Measurements from ENCODE around the gene GIMAP2.
"Not testable (repeated sequence)": the region's sequence is repeated elsewhere in the genome, so short reads cannot be mapped to it uniquely, and the experiment has no call there.

Gene GIMAP2

DNA sequence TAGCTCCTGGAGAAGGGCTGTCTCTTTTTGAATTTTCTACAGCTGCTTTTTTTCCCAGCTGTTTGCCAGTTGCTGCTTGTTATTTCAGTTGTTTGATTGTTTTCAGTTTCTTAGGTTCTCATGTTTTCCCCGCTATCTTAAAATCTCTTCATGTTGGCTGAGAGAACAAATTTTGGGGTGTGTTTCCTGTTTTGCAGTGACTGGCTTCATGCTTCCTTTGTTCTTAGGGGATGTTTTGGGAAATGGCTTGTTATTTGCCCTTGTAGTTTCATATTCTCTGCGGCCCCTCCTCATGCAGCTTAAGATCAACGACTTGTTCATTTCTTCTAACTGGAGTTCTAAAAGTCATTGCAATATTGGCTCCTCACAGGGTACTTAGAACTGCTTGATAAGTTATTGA is 8.7 kb upstream of the GIMAP2 start:
- DNase-seq (ENCODE audit: low read depth): not testable (repeated sequence)

DNA sequence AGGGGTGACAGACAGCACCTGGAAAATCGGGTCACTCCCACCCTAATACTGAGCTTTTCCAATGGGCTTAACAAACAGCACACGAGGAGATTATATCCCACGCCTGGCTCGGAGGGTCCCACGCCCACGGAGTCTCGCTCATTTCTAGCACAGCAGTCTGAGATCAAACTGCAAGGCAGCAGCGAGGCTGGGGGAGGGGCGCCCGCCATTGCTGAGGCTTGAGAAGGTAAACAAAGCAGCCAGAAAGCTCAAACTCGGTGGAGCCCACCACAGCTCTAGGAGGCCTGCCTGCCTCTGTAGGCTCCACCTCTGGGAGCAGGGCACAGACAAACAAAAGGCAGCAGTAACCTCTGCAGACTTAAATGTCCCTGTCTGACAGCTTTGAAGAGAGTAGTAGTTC is 6.9 kb upstream of the GIMAP2 start:
- not testable (repeated sequence) for DNase-seq (ENCODE audit: low read depth)

DNA sequence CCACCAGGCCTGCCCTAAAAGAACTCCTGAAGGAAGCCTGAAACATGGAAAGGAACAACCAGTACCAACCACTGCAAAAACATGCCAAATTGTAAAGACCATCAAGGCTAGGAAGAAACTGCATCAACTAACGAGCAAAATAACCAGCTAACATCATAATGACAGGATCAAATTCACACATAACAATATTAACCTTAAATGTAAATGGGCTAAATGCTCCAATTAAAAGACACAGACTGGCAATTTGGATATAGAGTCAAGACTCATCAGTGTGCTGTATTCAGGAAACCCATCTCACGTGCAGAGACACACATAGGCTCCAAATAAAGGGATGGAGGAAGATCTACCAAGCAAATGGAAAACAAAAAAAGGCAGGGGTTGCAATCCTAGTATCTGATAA is 5.1 kb upstream of the GIMAP2 start:
- not testable (repeated sequence) for DNase-seq (ENCODE audit: low read depth)

DNA sequence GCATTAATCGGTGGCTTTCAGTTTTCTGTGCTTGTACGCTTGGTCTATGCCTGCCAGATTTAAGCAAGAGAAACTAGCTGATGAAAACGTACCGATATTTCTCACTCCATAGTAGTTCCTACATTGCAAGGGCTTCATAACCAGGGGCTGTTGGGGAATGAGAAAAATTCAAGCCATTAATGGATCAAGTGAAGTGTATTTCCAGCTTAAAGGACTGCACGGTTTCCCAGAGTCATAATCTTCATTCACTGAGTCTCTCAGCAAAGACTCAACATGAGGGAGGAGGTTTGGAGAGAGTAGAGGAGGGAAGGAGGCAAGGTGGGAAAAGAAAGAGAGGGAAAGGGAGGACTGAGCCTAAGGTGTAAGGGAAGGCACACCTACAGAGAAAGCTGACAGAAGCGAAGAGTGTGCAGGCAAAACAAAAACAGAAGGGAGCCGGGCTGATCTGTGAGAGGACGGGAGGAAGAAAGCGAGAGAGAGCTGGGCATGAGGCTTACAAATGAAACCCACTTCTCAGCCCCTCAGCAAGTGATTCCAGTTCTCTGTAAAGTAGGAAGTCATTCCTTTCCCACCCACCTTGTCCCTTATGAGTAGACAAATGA is 625 bp downstream of the GIMAP2 start:
- no peak for DNase-seq (ENCODE audit: low read depth)

DNA sequence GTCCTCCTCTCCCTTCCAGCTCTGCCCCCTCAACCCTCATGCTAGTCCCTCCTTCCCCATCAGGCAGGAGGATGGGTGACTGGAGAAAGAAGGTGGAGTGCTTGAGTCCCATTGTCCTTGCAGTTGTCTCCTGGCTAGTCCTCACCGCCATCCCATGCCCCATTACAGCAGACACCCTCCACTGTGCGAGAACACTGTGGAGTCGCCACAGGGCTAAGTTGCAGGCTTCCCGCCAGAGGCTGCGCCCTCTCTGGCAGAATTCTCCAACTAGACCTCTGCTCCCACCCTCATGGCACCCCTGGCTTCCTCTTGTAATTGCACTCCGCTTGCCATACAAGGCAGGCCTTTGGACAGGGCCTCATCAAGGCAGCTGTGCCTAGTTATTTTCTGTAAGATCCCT is 3.1 kb downstream of the GIMAP2 start:
- DNase-seq (ENCODE audit: low read depth): no peak

DNA sequence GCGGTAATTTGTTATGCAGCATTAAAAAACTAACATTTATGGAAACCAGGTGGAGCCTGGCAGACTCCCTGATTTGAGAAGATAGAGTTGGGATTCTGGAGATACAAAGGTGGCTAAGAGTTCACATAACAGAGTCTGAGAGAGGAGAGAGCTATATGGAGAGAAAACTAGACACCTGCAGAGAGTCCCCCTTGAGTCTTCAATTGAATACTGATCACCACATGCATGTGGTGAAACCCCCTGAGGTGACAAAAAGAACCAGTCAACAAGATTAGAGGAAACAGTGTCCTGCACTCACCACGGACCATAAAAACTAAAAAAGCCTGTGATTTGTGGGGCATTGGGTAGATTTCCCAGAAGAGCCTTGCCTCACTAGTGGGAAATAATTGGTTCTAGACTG is 10.1 kb downstream of the GIMAP2 start:
- no peak for DNase-seq (ENCODE audit: low read depth)

DNA sequence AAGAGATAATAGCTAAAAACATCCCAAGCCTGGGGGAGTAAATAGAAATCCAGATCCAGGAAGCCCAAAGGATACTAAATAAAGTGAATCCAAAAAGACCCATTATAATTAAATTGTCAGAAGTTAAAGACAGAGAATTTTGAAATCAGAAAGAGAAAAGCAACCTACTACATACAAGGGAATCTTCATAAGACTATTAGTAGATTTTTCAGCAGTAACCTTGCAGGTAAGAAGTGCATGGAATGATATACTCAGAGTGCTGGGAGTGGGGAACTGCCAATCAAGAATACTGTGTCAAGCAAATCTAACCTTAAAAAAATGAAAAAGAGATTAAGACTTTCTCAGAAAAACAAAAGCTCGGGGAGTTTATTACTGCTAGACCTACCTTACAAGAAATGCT is 17.7 kb downstream of the GIMAP2 start:
- no peak for DNase-seq (ENCODE audit: low read depth)

DNA sequence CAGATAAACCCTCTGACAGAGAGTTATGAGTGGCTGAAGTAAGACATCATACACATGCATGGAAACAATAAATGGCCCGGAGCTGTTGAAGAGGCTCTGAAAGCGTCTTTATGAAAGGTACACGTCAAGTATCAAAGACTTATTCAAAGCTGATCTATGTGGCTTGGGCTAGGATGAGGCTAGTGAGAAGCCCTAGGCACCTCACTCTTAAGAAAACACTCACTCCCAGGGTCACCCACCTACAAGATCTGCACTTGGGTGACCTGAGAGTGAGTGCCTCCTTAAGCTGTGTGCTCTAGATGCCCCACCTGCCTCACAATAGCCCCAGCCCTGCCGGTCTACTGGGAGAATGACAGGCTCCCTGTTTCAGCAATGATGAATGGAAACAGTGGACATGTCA is 29.8 kb downstream of the GIMAP2 start:
- no peak for DNase-seq (ENCODE audit: low read depth)

DNA sequence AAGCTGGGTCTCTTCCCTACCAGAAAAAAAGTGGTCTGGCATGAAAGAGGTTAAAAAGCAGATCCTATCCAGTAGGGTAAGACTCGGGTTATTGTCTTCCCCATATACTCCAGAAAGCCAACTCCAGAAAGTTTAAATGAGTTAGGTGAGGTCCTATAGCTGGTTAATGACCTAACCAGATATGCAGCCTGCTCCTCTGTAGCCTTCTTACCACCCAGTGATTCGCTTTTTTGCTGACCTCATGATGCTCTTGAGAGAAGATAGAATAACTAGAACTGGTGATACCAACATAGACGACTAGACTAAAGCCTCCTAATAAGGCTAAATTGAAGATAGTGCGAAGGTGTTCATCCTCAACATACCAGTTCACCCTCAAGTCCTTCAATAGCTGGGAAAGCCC is 30.2 kb downstream of the GIMAP2 start:
- DNase-seq (ENCODE audit: low read depth): no peak

DNA sequence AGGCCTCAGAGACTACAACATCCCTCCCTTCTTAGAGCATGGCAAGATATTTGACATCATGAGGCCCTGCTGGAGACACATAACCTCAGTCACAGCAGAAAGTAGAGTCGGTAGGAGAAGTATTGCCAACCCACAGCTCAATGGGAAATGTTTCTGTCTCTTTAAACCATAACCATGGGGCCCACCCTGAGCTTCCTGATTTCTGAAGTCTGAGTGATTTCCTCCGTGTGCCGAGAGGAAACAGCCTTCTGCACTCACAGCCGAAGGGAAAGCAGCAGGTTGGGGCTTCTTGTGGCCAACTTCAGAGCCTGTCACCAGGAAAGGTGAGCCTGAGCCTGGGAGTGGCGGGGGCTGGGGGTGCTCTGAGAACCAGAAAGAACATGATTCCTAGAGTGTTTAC is 30.9 kb downstream of the GIMAP2 start, which contains the start of gene GIMAP1:
TSS of gene GIMAP1 (plus strand) at position 246 of the 400 bp plus-strand sequence. CDS start 2,435 bp downstream, outside the sequence.
- DNase-seq (ENCODE audit: low read depth): peak; percentile 47

DNA sequence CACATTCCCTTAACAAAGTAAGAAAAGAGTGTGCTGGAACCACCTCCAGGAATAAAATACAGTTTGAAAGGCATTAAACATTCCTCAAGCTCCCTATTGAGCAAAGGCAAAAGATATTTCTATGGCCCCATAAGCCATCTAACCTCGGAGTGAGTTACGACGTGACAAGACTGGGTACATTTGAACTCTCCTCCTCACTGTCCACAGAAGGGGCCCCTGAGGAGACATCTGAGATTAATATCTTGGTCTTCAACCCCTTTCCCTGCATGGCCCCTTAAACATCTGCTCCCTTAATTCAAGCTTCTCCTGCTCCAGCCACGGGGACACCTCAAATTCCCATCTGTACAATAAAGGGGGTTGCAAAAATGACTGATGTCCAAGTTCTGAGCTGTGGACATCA is 31.4 kb downstream of the GIMAP2 start:
- DNase-seq (ENCODE audit: low read depth): no peak

DNA sequence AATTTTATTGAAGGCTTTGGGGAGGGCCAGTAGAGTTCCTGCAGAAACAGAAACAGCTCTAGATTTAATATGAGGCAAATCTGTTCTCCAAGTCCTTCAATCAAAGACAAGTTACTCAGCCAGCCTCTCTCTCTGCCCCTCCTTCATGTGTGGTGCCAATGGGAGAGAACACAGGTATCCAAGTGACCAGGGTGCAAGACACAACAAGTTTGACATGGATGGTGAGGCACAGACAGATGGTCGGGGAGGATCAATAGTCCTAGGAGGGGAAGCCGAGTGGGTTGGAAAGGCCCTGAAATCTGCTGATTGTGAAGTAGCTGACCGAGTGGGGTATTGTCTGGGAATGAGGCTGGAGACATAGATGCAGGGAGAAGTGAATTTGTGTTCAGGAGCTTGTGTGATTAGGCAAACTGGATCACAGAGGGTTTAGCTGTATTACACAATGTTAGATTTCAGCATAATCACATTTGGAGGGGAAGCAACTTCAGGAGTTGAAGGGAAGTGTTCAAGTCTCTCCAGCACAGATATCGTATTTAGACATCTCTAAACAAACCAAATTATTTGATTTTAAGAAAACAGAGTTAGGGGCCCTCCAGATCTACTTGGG is 32.4 kb downstream of the GIMAP2 start:
- no peak for DNase-seq (ENCODE audit: low read depth)

DNA sequence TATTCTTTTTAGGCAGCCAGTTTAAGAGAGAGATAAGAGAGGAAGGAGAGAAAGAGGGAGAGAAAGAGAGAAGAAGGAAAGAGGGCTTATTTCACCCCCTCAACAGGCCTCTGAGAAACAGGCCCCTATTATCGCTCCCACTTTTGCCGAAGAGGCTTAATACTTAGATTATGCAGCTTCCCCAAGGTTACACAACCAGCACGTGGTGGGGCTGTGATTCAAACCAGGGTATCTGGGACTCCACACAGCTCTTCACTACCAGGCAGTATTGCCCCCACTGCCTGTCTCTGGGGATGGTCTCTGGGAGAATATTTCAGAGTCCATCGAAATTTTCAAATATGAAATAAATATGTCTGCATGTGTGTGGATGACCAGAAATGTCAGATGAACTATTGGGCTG is 33.9 kb downstream of the GIMAP2 start:
- DNase-seq (ENCODE audit: low read depth): no peak

DNA sequence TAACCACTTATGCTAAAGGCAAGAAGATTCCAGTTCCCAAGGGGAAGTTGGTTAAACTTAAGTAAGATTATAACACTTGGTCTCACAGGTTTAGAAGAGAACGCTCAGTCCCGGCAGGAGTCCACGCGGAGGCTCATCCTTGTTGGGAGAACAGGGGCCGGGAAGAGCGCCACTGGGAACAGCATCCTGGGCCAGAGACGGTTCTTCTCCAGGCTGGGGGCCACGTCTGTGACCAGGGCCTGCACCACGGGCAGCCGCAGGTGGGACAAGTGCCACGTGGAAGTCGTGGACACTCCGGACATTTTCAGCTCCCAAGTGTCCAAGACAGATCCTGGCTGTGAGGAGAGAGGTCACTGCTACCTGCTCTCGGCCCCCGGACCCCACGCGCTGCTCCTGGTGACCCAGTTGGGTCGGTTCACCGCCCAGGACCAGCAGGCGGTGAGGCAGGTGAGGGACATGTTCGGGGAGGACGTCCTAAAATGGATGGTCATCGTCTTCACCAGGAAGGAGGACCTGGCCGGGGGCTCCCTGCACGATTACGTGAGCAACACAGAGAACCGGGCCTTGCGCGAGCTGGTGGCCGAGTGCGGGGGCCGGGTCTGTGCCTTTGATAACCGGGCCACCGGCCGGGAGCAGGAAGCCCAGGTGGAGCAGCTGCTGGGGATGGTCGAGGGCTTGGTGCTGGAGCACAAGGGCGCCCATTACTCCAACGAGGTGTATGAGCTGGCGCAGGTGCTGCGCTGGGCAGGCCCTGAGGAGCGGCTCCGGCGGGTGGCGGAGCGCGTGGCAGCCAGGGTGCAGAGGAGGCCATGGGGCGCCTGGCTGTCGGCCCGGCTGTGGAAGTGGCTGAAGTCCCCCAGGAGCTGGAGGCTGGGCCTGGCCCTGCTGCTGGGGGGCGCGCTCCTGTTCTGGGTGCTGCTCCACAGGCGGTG is 34.7 kb downstream of the GIMAP2 start:
- DNase-seq (ENCODE audit: low read depth): no peak

DNA sequence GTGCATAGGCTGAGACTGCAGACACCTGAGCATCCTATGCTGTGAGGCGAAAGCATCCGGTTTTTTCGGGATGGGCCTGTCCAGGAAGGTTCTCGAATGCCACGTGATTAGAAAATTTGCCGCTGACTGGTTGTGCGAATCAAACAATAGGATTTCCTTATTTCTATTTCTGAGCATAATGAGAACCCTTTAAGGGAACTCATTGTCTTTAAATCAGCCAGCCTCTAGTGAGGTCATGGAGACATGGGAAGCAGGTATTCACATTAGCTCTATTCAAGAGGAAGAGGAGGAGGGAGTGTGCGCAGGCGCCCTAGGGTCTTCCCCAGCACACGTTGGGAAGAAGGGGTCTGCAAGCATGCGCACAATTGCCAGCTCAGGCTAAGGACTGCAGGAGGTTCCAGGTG is 36.5 kb downstream of the GIMAP2 start:
- DNase-seq (ENCODE audit: low read depth): no peak

DNA sequence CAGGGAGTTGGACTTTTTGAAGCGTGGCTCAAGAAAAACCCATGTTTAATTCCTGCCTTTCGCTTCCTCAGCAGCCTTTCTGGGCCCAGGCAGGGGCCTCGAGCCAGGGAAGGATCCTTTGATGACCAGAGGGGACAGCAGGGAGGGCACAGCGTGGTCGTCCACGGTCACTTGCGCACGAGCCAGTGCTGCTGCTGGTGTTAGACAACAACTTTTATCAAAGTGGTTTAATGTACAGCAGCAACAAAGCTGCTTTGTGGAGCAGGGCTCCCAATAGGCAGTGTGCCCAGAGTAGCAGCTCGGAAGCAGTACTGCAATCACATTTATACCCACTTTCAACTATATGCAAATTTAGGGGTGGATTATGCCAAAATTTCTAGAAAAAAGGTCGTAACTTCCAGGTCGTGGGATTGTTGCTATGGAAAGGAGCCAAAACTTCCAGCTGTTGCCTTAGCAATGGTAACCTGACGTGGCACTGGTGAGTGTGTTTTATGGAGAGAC is 37.0 kb downstream of the GIMAP2 start:
- no peak for DNase-seq (ENCODE audit: low read depth)

DNA sequence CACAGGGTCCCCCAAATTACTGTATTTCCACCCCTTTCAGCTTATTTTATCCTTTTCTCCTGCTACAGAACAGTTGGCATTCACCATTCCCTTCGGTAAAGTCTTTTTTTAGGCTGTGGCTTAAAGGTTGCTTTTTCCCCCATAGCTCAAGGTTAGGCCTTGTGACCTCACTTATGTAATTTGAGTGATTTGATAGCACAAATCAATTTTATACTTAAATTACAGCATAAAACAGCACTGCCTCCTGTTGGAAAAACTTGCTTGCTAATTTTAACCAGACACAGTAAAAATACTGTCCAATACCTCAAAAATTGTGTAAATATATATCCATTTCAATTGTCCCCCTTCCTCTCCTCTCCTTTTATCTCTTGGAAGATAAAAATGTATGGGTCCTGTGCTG is 38.0 kb downstream of the GIMAP2 start:
- DNase-seq (ENCODE audit: low read depth): no peak

DNA sequence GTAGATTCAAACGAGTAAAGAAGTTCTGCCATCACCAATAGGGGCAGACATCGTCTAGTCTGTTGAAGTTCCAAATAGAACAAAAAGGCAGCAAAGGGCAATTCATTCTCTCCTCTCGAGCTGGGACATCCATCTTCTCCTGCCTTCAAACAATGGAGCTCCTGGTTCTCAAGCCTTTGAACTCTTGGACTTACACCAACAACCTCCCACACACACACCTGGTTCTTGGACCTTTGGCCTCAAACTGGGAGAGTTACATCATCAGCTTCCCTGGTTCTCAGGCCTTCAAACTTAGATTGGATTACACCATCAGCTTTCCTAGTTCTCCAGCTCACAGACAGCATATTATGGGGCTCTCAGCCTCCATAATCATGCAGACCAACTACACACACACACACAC is 41.9 kb downstream of the GIMAP2 start:
- DNase-seq (ENCODE audit: low read depth): no peak

DNA sequence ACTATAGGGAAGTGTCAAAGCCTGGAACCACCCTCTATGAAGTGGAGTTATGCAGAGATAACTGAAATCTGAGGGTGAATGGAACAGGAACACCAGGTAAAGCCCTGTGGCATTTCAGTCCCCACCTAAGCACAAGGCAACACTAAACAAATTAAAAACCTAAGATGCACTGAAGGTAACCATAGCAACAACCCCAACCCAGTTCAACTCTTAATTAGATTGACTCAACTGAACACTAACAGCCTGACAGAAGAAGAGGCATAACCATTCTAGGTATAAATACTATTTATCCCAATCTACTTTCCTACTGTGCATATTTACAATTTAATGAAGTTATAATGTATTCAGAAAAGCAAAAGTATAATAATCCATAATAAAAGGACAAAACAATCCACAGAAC is 42.5 kb downstream of the GIMAP2 start:
- DNase-seq (ENCODE audit: low read depth): no peak

DNA sequence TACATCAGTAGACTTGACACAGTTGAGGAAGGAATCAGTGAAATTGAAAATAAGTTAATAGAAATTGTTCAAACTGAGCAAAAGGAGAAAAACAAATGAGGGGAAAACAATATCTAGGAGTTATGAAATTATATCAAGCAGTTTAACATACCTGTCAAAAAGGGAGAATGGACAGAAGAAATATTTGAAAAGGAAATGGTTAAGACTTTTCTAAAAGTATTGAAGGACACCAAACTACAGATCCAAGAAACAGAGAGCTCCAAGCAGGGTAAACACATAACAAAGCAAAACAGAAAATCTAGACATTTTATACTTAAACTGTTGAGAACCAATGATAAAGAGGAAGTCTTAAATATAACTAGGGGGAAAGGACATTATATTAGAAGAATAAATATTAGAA is 43.1 kb downstream of the GIMAP2 start:
- DNase-seq (ENCODE audit: low read depth): no peak

DNA sequence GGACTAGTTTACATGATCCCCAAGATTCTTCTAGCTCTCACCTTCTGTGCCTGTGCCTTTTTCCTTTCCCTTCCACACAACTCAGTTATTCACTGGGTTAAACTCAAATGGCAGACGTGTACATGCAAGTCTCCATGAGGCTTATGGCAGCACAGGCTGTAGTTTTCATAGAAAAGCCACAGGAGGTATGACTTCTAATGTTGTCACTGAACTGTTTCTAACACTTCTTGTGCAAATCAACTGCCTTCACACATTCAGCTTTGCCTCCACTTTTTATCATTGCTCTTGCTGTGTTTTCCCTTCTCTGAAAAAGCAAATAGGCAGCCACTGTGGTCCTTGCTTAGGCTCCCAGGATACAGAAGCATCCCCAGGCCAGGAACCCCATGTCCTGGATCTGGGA is 46.4 kb downstream of the GIMAP2 start:
- DNase-seq (ENCODE audit: low read depth): no peak

DNA sequence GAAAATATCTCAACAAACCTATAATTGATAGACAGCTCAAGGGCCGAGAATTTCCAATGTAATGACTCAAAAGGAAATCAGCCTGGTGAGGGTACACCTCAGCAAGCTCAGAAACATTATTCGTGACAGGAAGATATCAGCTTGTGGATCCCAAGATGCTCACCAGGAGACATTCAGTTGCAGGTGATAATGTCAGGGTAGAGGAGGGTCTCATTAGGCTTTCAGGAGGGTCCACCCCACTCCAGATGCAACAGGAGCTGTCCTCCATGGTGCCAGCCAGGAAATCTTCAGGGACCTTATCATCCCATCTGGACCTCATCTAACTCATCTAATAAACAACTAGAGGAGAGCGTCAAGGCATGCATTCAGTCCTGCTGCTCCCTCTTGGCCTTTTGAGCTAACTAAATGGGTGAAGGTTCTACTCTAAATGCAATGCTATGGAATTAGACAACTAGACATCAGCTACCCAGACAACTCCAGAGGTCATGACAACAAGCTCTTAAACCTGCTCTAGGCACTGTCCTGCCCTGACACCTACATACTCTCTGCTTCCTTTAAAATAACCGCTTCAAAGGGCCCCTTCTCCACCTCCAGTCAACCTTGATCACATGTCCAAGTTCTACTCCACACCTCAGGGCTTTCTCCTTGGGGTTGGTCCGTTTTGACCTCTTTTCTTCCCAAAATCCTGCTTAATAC is 47.4 kb downstream of the GIMAP2 start:
- DNase-seq (ENCODE audit: low read depth): no peak
